ENCODE measurements around the gene TLCD2.
A peak's percentile ranks its signal among the peaks of the same experiment; 100 is the strongest.
"Not testable (repeated sequence)": the region's sequence is repeated elsewhere in the genome, so short reads cannot be mapped to it uniquely, and the experiment has no call there.

TLCD2 gene

GRCh38 chr17:1686086-1686485 lies 24.1 kb downstream of the TLCD2 start:
- DNase-seq (ENCODE audit: low read depth), result no peak

GRCh38 chr17:1684378-1685189 lies 25.6 kb downstream of the TLCD2 start, which contains the start of gene PRPF8:
TSS of gene PRPF8 (minus strand) at chr17:1684867. CDS start at chr17:1684571, 296 bp downstream.
- peak; percentile 97 for DNase-seq (ENCODE audit: low read depth)

DNA sequence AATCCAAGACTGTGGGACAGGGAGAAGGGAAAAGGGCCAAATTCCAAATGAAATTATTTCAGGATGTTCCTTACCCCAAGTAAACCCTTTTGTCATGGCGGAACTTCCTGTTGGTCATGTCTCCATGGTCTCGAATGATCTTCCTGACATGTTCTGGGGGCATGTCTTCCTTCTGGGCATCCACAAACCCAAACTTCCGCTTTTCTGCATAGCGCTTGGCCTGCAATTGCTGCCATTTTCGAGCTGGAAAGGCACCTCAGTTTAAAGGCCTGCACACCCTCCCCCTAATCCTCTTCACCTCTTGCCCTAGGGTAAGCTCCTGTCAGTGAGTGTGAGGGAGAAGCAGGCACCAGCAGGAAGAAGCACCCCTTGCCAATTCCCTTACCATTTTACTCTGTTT lies 26.7 kb downstream of the TLCD2 start:
- no peak for DNase-seq (ENCODE audit: low read depth)

GRCh38 chr17:1676401-1676800 lies 33.8 kb downstream of the TLCD2 start:
- DNase-seq (ENCODE audit: low read depth), result no peak

- DNase-seq (ENCODE audit: low read depth), result peak; percentile 3
These were observed 37.0 kb downstream of the TLCD2 start for GRCh38 chr17:1673041-1673785.

GRCh38 chr17:1663934-1664333 lies 46.2 kb downstream of the TLCD2 start:
- DNase-seq (ENCODE audit: low read depth), result not testable (repeated sequence)

DNA sequence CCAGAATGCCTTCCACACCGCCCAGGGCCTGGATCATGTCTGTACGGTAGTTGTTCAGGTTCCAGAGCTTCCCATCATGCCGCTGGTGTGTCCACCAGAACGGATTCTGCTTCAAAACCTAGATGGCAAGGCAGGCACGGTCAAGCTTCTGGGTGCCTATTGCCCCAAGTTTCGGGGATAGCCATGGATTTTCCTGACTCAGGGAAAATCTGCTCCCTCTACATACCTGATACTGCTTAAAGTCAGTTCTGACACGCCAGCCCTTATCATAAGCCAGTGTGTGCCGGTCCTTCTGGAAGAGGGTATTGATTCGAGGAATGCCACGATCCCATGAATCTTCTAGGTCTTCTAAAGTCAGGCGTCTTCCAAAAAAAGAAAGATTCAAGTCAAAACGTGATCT lies 49.1 kb downstream of the TLCD2 start:
- no peak for DNase-seq (ENCODE audit: low read depth)

- DNase-seq (ENCODE audit: low read depth), result no peak
These were observed 52.1 kb downstream of the TLCD2 start for GRCh38 chr17:1658100-1658499.

DNA sequence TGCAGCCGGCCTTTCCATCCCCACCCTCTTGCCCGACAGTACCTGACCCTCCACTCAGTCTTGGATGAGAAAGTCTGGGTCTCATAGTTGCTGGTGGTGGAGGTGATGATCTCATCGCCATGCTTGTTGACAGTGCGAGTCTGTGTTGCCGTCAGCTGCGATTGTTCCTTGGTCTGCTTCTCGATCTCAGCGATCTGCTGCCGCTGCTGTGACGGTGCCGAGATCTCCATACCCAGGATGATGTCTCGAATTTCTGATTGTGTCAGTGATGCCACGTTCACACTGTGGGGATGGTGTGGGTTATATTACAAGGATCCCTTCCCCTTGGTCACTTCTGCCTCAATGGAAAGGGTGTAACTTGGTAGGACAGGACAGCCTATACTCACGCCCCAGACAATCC lies 56.4 kb downstream of the TLCD2 start:
- no peak for DNase-seq (ENCODE audit: low read depth)

- DNase-seq (ENCODE audit: low read depth), result not testable (repeated sequence)
These were observed 57.4 kb downstream of the TLCD2 start for GRCh38 chr17:1652794-1653193.
